HG02798 (cell line): Measurements from ENCODE around the gene GRID2.

Experiments used
- ATAC-seq: cut with Tn5 transposase; IDR thresholded peaks from one replicate; pipeline ENCODE4 v1.9.1; 2021; ENCODE audit warnings: mild to moderate bottlenecking; ENCODE audit not compliant: unreplicated experiment, poor library complexity

The GRID2 gene

DNA sequence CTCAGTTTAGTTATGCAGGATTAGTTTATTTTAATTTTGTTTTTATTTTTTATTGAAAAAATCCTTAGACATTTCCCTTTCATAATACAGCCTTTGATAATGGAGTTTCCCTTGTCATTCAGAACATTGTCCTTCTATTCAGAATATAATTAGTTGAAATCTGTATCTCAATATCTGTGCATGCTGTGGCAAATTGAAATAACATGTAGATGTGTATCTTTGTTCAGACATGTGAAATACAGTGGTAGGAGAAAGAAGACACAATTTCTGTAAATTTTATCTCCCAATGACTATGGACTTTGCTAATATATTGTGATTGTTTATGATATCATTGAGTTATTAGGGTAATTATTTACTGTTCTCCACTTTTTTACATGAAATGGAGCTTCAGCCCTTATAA is 353.9 kb downstream of the GRID2 start:
- ATAC-seq = no peak

DNA sequence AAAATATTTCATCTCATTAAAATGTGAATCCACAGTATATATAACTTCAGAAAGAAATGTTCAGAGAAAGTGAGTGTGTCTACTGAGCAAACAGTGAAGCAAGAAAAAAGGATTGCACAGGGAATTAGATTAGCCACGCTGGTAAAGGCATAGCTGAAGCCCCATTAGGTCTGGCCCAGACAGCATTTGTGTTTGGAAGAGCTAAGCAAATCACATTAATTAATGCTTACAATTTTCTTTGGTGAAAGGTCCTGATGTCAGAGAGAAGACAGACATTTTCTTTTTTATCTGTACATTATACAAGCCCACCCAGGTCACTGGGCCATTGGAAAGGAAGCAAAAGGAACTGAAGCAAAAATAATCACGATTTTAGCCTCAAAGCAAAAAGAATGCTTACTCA is 354.6 kb downstream of the GRID2 start:
- ATAC-seq = no peak

DNA sequence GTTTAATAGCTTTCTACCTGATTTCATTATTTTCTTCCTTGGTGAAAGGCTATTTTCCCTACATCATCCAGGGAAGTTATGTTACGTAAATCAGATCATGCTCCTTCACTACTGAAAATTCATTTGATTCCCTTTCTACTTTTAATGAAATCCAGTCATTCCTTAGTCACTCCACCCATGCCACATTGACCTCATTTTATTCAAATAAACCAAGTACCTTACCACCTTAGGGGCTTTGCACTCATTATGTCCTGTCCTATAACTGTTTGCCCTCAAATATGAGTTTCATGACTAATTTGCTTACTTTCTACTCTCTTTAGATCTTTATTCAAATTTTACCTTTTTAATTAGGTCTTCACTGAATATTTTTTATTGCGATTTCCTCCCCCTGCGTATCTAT is 374.0 kb downstream of the GRID2 start:
- no peak for ATAC-seq

DNA sequence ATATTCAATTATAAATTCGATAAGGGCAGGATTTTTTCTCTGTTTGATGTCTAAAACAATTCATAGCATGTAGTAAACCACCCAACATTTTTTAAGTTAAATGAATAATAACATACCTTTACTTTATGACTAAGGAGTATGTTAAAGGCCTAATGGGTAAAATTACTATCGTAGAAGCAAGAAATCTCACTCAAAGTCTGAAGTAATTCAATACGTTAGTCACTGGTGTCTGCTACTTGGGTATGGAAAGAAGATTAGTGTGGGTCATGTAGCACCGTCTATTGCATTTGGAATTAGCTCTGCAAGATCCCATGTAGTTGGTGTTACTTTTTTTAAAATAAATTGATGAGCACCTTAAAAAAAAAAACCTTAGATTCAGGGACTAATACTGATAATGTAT is 374.5 kb downstream of the GRID2 start:
- ATAC-seq = no peak

DNA sequence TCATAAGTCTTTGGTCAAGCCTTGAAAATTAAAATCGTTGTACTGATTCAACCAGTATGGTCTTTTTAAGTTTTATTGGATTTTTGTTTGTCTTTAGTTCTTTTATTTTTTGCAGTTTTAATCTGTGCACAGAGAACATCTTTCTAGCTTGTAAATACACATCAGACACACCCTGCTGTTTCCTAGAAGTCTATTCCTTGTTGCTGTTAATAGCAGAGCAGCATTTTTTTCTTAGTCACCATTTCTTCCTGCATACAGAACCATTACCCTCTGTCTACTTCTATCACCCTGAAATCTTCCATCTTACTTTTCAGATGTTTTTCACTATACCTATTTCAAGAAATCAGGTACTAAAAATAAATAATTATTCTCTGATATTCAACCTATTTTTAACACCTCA is 375.4 kb downstream of the GRID2 start:
- ATAC-seq = no peak

DNA sequence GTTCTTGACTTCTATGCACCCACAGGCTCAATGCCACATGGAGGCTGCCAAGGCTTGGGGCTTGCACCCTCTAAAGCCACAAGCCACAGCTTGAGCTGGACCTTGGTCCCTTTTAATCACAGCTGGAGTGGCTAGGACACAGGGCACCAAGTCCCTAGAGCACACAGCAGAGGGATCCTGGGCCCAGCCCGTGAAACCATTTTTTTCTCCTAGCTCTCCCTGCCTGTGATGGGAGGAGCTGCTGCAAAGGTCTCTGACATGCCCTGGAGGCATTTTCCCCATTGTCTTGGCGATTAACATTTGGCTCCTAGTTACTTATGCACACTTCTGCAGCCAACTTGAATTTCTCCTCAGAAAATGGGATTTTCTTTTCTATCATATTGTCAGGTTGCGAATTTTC is 410.9 kb downstream of the GRID2 start:
- no peak for ATAC-seq

DNA sequence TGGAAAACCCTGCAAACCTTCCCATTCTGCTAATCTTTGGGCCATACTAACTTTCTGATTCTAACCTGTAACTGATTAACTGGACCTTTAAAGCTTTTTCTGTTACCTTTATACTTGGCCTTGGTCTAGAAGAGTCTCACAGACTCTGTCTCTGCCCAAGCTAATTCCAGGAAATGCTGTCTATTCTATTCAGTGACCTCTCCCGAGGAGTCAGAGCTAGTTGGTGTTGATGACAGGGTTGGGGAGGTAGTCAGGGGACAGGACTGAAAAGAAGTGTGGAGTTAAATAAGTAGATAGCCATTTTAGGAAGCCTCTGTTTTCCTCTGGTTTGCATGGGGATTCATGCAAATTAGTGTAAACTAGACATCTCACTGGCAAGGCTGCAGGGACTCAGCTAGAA is 429.5 kb downstream of the GRID2 start:
- no peak for ATAC-seq

DNA sequence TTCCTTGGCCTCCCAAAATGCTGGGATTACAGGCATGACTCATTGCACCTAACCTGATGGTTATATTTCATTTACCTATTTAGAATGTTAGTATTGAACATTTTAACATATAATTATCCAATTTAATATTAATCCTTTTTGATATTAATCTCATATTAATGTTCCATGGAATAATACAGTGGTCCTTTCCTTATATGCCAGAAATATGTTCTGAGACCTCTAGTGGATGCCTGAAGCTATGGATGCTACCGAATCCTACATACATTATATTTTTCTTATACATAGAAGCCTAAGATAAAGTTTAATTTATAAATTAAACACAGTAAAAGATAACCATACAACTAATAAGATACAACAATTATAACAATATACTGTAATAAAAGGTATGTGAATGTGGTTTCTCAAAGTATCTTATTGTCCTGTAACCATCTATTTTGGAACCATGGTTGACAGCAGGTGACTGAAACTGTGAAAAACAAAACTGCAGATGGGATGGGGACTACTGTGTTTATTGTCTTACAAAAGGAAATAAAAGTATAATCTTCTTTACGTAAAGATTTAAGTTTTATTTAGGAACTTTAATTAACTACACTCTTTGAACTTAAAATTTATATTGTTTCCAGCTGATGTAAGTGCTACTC is 431.4 kb downstream of the GRID2 start:
- ATAC-seq = no peak

DNA sequence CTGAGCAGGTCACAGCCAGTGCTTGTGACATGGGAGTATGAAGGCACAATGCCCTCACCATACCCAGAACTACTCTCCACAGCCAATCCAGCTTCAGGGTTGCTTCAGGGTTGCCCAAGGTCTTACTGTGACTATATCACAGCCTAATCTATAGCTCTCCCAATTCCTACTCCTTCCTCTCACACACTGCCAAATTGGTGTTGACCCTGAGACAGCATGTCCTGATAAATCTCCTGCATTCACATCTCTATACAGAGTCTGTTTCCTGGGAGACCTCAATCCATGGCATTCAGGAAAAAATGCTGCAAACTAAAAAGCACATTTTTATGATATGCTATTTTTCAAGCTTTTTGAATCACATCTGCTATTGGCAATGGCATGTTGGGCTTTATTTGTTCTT is 456.7 kb downstream of the GRID2 start:
- ATAC-seq = no peak

DNA sequence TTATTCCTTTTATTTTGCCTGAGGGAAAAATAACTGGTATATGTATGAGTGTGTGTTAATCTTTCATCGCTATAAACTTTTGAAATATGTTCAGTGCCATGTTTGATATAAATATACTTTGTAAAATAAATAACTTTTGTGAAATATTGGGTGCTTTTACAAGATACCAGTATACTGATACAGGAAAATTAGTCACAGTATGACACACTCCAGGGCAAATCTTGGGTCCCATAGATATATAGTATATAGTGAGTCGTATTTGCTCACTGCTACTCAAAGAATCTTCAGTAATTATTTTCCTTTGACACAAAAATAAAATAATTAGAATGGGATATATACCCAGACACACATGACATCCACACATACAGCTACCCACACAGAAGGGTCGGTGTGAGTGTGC is 472.3 kb downstream of the GRID2 start:
- ATAC-seq = no peak

DNA sequence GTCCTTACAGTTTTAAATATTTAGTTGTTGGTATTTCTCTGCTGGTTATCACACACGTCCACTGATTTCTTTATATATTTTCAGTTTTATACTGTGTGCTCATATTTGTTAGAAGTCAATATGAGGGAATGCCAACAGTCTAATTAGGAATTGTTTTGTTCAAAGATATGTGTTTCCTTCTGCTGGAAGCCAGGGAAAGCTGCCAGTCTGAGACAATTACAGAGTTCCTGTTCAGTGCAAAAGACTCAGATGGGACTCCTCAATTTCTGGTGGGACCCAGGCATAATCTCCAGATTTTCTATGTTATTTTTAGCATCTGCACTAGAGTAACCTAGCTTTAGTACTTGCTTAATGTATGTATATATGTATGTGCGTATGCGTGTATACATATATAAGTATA is 486.0 kb downstream of the GRID2 start:
- ATAC-seq = no peak

DNA sequence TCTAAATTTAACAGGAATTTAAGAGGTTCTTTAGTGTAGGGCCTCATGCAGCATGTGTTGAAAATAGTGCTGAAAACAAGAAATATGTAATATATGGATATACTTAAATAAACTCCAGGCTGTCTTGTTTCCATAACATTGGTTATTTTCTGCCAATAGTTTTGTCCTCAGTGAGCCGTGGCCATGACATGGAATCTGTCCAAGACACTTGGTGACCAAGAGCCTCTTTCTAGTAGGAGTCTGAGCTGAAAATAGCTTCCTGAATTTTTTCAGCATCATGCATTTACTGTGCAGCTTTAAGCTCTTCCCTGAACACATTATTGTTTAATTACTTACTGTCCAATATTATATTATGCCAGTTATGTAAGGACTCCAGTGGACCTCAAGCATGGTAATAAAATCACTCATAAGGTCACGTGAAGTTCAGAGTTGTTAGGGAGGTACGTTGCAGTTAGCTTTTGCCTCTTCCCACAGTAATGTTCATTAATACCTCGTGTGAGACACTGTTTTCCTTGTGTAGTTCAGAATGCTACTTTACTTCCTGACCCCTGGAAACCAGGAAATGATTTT is 488.2 kb downstream of the GRID2 start:
- ATAC-seq = no peak

DNA sequence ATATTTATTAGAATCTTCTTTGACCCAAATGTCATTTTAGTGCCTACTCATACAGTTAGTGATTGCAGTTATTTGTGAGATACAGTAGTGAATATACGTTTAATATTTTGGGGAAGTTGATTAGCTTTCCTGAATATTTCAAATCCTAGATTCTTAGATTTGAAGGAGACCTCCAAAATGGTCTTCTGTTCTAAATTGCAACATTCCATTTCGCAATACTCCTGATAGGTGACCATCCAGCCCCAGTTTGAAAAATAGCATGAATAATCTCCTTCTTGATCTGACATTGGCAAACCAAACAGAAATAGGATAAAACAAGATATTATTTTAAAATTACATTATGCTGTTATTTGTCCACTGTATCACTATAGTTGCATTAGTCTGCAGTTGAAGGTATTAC is 505.6 kb downstream of the GRID2 start:
- ATAC-seq = no peak

DNA sequence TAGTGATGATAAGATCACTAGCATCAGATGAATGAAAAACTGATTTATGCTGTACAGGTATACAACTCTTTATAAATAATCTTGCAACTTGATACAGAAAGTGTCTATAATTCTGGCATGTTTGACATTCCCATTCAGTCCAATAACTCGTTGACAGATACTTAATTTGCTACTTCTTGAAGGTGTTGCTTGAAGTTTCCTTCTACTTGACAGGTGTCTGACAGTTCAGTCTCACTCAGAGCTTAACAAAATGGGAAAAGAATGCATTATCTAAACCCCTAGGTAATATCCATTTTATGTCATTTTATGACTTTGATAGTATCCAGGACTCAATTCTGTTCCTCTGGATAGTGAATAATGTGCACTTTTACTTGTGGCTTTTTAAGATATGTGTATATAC is 508.9 kb downstream of the GRID2 start:
- no peak for ATAC-seq

DNA sequence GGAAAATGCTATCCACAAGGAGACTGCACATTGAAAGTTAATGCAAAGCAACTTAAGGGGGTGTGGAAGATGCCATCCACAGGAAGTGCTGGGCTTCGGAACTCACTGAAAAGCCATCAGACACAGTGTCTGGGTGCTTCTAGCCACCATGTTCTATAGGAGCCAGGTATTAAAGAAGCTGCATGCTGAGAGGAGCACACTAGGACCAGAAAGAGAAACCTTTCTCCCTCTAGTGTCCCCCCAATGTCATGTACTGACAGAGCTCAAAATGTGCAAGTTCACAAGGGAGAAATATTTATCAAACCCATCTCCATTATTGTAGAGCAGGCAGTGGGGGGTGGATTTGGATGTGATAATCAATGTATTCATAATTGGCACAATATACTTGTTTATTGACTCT is 510.9 kb downstream of the GRID2 start:
- no peak for ATAC-seq

DNA sequence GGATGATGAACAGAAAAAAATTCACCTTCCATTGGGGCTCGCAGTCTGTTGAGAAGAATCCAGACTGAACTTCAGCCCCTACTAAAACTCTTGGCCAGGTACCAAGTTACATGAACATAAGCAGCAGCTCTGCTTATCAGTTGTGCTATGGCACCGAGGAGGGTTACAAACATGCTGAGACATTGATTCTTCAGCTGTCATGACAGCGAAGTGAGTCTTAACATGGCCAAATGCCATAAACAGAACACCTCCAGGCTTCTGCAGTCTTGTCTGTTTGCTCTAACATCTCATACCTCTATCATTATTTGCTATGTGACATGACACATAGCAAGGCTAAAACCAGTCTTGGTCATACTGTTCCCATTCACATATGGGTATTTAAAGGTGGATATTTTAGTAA is 521.5 kb downstream of the GRID2 start:
- no peak for ATAC-seq

DNA sequence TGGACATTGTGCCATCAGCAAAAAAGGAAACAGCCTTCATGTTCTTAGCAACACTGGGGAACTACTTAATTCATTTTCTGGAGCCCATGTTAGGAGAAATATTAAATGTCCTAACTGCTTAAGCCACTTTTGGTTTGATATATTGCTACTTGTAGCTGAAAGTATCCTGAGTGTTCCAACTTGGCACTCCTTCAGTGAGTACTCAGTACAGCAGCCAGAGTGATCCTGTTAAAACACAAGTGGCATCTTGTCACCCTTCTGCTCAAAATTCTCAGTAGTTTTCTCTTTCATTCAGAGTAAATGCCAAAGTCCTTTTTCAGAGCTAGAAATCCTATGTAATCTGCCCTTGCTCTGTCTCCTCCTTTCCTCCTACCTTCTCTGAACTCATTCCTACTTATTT is 522.0 kb downstream of the GRID2 start:
- no peak for ATAC-seq

DNA sequence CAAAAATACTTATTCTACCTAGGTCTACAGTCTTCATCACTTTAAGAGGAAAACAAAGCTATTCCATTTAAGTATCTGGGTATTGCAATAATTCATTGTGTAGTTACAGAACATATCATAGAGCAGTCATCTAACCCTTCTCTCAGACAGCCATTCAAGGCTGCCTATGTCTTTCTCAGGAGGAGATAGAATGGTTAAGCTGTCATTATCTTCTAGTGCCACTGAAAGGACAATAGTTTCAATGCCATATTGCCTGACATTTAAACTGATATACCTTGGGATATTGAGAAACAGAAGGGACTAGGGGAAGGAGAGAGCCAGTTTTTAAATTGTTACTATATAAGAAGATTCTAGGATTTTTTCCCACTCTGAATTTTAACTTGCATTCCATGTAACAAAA is 527.0 kb downstream of the GRID2 start:
- no peak for ATAC-seq

DNA sequence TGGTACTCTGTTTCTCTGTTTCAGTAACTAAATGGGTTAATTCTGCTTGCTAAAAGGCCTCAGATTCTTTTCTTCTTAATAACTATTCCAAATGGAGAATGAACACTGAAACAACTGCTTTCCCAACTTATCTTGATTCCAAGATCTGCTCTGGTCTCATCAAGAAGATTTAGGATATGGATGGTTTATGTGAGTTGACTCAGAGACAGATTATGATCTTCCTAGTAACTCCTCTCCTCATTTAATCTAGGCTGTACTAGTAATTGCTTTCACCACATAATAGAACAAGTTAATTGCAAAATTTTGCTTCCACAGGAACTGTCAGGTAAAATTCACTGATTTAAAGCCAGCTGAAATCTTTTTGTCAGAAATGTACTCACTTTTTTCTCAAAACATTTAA is 537.1 kb downstream of the GRID2 start:
- no peak for ATAC-seq

DNA sequence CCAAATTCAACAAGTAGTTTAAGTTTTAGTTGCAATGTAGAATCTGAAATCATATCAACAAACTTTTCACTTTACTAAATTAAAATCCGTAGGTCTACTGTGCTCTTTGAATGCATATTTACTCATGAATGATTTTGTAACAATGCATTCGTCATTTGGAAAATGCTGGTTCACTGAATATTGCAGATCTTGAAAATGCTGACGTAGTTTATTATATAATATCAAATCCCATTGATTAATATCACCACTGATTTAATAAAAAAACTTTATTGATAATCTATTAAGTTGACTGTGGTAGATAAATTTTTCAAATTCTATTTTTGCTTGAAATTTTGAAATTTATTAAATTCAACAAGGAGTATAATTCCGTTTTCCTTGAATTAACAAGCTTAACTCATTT is 540.0 kb downstream of the GRID2 start:
- no peak for ATAC-seq

DNA sequence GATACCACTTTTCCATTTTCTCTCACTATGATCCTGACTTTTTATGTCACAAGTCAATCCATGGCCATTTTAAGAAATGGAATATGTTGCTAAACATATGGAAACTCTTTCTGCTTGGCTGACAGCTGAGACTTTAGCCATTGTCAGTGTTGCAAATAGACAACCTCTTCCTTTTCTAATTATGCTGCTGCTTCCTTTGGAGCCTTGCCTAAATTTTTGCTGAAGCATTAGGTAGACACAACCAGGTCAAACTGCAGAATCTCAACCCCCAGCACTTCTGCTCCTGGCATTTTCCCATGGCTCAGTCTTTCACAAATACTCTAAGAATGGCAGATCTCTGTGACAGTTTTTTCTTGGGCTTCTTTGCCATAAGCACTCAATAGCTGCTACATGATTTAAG is 543.3 kb downstream of the GRID2 start:
- ATAC-seq = no peak

DNA sequence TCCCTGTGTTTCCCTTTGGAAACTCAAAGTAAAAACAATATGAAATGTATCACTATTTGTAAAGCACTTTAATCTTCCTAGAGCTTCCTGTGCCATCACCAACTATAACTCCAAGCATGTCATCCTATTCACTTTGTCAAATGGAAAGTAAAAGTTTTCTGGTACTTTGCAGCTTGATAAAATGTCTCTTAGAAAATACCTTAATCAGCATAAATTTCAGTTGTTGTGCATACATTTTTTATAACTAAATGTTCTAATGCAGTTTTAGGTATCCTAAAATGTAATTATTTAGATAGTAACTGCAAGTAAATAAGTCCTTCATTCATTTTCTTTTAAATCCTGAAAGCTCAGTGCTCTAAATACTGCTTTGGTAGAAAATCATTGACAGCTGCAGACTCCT is 558.7 kb downstream of the GRID2 start:
- no peak for ATAC-seq

DNA sequence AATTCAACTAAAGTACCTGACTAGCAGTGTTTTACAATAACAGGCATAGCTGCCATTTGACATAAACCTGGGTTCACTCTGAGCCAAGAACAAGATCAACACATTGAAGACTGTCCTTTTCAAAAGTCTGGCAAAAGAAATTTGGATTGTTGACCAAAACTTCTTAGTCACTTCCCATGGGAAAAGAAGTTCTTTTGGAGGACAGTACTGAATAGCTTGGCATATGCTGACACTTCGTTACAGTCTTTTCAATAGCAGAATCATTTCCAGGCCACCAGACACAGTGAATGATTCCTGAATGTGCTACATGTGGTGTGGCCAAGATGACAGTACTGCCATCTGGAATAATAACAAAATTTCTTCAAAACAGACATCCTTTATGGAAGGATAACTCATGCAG is 560.3 kb downstream of the GRID2 start:
- ATAC-seq = no peak
